C1 segment of cervical spinal cord (tissue), 14 donors: ENCODE measurements around the gene TACR1.

Source experiments
- DNase-seq, 14 donors: peaks; one replicate each; lab custom pipeline; 2025; lab: John Stamatoyannopoulos, UW

TACR1 gene

DNA sequence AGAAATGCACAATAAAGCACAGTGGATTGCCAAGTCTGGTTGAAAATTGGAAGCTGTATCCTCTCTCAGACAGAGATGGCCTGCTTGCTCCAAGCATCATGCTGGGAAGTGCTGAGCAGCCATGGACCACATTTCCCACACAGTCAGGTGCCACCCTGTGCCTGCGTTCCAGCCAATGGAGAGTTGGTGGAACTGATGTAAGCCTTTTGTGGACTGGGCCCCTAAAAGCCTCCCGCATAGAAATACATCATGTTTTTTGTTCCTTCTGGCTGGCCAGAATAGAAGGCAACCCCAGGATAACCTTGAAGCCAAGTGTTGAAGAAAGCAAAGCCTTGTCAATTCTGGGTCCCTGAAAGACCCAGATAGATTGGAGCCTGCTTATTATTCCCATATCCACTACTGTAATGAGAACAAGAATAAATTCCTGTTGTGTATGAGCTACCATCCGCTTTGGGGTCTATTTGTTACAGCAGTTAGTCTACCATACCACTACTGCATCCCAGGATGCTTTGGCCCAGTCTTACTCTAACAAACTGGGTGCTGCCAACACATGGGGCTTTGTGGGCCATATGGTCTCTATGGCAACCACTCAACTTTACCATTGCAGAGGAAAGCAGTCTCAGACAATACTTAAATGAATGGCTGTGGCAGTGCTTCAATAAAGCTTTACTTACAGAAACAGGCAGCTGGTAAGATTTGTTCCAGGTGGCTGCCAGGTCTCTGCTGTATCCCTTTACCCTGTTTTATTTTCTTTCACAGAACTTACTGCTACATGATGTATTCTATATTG is 175.5 kb downstream of the TACR1 start:
- no peak for DNase-seq

DNA sequence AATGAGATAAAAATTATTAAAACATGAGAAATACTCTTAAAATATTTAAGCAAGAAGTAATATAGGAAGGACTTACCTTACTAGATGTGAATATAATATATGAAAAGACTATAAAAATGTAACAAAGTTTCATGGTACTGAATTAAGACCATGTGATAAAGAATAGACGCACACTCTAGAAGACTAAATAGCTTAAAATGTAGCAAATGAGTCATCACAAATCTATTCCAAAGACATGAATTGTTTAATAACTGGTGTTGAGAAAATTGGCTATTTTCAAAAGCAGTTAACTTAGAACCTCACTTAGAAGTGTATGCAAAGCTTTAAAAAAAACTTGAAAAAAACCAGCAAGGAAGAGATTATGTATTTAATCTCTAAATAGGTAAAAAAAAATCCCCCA is 176.8 kb downstream of the TACR1 start:
- no peak for DNase-seq

DNA sequence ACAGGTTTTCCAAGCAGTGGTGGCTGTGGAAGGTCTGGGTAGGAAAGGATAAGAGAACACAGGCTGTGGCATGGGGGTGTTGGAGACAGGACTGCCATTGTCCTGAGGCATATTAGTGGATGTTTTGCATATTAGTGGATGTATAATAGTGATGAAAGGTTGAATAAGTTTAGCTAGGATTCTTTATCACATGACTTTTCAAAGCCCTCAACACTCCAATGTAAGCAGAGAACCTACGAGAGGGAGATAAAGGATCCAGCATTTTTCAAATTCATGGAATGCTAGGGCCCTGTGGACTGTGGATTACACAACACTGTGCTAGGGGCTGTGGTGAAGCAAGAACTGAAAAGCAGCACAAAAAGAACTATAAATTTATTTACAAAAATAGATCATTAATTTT is 177.6 kb downstream of the TACR1 start:
- DNase-seq: no peak

DNA sequence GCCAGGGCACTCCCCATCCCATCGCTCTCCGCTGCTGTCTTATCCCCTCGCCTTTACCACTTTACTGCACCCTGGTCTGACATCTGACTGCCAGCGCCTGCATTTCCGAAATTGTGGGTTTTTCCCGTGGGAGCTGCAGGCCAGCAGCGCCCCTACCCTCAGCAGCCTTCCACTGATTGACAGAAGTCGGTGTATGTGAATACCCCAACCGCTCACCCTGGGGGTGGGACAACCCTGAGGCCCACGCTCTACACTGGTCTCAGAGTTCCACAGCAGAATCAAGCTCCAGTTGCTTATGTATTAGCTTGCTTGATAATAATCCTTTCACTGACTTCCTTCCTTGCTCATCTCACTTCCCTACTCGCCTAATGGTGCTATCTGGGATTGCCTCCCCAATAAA is 178.8 kb downstream of the TACR1 start:
- DNase-seq: no peak

DNA sequence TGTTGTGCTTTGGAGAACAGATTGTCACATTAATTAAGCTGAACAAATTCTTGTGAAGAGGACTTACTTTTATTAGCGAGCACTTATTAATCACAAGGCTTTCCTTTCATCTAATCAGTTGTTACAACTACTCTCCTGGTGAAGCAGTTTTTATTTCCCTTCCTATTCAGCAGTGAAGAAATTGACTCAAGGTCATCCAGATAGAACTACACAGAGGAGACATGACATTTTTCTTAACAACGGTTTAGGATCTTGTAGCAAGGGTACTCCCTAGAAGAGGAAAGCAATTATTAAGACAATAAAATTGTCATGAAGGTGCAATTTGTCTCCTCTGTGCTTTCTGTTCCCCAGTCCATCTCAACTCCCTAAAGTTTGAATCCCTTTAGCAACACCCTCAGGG is 179.5 kb downstream of the TACR1 start:
- DNase-seq: no peak

DNA sequence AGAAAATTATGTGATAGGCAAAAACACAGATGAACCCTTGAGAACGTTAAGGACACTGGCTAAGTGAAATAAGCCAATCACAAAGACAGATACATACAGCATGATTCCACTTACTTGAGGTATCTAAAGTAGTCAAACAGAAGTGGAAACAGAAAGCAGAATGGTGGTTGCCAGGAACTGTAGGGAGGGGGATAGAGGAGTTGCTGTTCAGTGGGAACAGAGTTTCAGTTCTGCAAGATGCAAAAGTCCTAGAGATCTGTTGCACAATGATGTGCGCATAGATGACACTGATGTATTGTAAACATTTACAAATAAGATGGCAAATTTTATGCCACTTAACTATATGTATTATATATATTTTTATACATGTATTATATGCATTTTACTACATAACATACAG is 181.2 kb downstream of the TACR1 start:
- DNase-seq: no peak

DNA sequence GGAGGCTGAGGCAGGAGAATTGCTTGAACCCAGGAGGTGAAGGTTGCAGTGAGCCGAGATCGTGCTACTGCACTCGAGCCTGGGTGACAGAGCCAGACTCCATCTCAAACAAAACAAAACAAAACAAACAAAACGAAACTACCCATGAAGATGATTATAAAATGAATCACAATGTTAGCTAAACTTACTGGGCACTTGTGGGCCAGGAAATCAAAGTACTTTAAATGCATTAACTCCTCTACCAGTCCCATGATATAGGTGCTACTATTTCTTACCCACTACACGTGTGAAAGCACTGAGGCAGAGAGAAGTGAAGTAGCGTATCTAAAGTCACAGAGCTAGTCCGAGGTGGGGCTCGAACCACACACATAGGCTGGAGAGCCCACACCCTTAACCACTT is 187.2 kb downstream of the TACR1 start:
- DNase-seq: no peak

DNA sequence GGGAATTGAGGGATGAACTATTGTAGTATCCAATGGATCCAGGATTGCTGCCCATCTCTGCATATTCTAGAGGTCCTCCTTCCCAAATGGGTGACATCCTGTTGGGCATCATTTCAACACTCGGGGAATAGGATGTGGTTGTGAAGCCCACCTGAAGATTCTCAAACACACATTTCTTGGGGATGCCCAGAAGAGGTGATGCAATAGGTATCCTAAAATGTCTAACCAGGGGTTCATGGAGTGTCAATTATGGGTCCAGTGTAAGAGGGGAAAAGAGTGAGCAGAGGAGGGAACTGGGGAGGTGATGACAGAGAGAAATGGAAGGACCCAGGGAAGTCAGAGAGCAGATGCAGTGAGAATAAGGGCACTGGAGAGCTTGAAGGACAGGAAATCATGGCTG is 188.7 kb downstream of the TACR1 start:
- DNase-seq: no peak

DNA sequence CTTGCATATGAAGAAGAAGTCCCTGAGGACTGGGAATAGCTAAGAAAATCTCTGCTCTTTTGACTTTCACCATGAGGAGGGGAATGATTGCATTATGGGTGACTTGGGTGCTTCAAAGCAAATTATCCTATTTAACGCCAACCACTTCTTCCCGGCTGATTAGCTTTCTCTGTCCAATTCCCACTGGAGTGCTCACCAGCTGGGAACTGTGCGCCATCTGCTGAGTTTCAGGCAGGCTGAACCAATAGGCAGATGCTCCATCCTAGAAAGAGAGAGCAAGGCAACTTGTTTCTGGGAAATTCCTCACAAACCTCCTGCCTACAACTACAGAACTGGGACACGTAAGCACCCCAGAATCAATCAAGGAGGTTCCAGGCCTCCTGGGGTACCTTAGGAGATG is 191.5 kb downstream of the TACR1 start:
- no peak for DNase-seq

DNA sequence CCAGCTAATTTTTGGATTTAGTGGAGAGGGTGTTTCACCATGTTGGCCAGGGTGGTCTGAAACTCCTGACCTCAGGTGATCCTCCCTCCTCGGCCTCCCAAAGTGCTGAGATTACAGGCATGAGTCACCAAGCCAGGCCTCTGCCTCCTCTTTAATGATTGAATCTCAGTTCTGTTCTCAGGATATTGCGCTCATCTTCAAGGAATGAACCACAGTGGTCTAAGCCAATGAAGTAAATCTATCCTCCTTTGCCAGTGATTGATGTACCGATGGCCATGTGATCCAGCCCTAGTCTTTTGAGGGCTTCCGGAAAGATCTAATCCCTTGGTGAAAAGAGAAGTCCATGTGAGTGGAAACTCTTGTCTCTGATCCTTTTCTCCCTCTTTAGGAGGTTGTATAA is 192.3 kb downstream of the TACR1 start:
- DNase-seq: no peak

DNA sequence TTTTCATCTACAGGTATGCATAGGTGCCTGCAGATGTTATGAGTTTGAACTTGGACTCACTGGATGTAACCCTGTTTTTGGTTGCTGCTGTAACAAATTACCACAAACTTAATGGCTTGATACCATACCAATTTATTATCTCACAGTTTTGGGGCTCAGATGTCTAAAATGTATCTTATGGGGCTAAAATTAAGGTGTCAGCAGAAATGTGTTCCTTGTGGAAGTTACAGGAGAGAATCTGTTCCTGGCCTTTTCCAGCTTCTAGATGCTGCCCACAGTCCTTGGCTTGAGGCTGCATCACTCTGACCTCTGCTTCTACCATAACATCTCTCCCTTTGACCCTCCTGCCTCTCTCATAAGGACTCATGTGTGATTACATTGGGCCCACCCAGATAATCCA is 193.3 kb downstream of the TACR1 start:
- no peak for DNase-seq

DNA sequence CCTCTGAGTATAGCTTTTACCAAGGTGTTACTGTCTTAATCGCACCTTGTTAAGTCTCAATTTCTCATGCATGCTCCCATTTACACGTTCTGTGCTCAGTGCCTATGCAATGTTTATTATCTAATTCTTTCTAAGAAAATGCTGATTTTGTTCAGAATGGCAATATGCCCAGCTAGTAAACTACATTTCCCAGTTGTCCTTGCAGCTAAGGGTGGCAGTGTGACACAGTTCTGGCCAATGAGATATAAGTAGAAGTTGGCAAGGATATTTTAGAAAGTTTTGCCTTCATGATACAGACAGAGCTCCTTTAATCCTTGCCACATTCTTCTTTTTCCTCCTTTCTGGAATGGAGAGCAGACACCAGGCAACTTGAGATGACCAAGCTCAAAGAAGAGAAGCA is 195.5 kb downstream of the TACR1 start:
- no peak for DNase-seq

DNA sequence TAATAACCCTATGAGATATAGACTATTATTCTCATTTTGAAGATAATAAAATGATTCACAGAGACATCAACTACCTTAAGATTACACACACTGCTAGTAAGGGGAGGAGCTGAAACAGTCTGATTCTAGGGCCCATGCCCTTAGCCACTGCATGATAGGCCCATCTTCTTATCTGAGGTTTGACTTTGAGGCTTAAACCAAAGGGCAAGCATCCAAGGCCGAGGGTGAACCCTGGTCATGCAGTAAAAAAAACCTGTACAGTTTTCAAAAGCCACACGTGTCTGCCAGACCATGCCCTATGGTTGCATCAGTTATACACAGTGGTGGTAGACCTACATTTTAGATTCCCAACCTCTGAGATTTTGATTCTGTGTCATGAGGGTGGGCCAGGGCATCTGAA is 196.0 kb downstream of the TACR1 start:
- DNase-seq: no peak

DNA sequence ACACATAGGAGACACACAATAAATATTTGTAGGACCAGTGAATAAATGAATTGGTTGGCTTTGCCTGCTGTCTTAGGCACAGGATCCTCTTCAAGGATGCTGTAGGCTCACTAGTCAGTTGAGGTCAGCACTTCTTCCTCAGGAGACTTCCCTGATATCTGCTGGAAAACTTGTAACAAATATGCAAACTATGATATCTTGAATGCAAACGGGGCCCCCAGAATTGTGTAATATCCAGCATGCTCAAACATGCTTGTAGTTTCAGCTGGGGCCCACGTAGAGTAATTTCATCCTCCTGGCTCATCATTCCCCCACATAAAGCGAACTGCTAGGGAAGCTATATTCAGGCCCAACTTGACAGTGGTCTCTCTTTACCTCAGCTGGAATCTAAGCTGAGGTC is 197.3 kb downstream of the TACR1 start:
- DNase-seq: no peak

DNA sequence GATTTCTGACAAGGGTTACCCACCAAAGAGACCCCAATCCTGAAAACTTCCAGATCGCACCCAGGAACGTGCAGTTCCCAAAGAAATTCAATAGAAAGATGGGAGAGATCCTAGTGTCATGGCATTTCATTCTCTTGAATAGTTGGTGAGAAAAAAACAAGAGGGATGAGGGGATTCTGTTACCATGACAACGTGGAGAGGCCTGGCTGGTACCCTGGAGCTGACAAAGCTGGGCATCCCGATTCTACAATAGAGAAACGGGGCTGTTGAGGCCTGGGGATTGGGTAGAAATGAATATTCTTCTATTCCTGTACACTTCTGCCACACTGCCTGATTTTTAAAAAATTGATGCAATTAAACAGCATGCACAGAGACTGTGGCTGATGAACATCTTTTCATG is 199.9 kb downstream of the TACR1 start:
- DNase-seq: no peak
